ENCODE results near the gene HDAC6.
A peak's percentile ranks its signal among the peaks of the same experiment; 100 is the strongest.

HDAC6 gene

DNA sequence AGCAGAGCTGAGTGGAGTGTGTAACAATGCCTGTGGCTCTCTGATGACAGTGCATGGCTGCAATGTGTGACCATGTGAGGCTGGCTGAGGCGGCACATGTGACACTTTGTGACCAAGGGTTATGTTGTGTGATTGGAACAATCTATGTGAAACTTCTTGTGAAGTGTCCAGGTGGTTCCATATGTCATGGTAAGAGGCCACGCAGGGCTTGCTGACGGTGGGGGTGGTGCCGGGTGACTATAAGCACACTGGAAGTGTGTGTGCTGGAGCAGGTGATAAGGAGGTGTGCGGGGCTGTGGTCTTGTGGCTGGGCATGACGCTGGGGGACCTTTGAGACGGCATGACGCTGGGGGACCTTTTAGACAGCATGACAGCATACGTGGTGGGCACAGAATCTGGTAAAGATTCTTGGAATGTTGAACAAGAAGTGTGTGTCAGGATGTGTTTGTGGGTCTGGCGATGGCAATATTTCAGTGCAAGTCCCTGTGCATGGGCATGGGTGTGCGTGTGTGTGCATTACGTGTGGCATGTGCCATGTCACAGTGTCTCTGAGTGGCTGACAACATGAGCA is 7.4 kb upstream of the HDAC6 start (continued):
- TF ChIP-seq, protein P1, sequence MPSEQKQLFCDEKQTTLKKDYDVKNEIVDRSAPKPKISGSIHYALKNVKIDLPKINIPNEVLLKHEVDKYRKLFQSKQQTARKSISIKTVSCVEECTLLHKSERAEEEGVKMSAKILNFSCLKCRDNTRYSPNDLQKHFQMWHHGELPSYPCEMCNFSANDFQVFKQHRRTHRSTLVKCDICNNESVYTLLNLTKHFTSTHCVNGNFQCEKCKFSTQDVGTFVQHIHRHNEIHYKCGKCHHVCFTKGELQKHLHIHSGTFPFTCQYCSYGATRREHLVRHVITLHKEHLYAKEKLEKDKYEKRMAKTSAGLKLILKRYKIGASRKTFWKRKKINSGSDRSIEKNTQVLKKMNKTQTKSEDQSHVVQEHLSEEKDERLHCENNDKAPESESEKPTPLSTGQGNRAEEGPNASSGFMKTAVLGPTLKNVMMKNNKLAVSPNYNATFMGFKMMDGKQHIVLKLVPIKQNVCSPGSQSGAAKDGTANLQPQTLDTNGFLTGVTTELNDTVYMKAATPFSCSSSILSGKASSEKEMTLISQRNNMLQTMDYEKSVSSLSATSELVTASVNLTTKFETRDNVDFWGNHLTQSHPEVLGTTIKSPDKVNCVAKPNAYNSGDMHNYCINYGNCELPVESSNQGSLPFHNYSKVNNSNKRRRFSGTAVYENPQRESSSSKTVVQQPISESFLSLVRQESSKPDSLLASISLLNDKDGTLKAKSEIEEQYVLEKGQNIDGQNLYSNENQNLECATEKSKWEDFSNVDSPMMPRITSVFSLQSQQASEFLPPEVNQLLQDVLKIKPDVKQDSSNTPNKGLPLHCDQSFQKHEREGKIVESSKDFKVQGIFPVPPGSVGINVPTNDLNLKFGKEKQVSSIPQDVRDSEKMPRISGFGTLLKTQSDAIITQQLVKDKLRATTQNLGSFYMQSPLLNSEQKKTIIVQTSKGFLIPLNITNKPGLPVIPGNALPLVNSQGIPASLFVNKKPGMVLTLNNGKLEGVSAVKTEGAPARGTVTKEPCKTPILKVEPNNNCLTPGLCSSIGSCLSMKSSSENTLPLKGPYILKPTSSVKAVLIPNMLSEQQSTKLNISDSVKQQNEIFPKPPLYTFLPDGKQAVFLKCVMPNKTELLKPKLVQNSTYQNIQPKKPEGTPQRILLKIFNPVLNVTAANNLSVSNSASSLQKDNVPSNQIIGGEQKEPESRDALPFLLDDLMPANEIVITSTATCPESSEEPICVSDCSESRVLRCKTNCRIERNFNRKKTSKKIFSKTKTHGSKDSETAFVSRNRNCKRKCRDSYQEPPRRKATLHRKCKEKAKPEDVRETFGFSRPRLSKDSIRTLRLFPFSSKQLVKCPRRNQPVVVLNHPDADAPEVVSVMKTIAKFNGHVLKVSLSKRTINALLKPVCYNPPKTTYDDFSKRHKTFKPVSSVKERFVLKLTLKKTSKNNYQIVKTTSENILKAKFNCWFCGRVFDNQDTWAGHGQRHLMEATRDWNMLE (tag by site-specific recombination; conservative IDR thresholded peaks at IDR 0.05; ENCODE audit: low read depth), result no peak
- TF ChIP-seq KLF8 (tag by site-specific recombination; IDR thresholded peaks at IDR 0.05), result no peak
- TF ChIP-seq, protein P2, sequence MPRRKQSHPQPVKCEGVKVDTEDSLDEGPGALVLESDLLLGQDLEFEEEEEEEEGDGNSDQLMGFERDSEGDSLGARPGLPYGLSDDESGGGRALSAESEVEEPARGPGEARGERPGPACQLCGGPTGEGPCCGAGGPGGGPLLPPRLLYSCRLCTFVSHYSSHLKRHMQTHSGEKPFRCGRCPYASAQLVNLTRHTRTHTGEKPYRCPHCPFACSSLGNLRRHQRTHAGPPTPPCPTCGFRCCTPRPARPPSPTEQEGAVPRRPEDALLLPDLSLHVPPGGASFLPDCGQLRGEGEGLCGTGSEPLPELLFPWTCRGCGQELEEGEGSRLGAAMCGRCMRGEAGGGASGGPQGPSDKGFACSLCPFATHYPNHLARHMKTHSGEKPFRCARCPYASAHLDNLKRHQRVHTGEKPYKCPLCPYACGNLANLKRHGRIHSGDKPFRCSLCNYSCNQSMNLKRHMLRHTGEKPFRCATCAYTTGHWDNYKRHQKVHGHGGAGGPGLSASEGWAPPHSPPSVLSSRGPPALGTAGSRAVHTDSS (tag by site-specific recombination; IDR thresholded peaks at IDR 0.05), result no peak
- TF ChIP-seq ZNF324 (tag by site-specific recombination; IDR thresholded peaks at IDR 0.05), result no peak

DNA sequence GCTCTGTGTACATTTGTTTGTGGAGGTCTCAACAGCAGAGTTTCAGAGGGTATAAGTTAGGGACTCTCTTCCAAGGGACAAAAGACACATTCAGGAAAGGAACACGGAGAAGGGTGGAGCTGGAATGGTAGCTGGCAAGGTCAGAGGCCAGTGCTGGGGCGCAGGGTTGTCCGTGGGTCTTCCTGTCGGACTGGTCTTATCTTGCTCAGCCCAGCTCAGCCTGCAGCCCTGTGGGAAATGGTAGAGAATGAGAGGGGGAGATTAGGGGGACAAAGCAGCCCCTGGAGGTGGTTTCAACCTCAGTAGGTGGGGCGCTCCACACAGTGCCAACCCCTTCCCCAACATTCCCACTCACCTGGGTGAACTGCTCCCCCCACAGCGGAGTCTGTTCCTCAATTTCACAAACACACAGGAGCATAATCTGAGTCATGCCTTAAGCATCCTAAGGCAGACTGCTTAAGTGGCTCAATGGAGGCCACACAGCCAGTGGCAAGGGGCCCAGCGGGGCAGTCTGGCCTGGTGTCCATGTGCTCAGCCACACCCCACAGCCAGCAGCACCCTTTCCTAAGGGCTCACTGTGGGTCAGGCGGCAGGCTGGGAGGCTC is 6.9 kb upstream of the HDAC6 start:
- CTCF ChIA-PET, result interaction anchor here (0.6 kb wide), 1 partner anchor 116 kb away, joined by 3 read pairs; no protein-coding TSS in a partner anchor
- H3K9me3 ChIP-seq (ENCODE audit: control insufficient read depth, insufficient read depth, low read depth, low read length), result no peaks in the 10 kb centered on the region
- no peak overlapping the region for H3K4me3 ChIP-seq (ENCODE audit: low read depth, low read length)
- H3K27ac ChIP-seq (ENCODE audit: extremely low read depth, low read depth, low read length), result no peak overlapping the region
- no peaks in the 10 kb centered on the region for H3K4me1 ChIP-seq (ENCODE audit: control insufficient read depth, insufficient read depth, low read length)
- TF ChIP-seq ZFHX2 (tag by site-specific recombination; conservative IDR thresholded peaks at IDR 0.05) (no peak), ZIC2 (tag by site-specific recombination; IDR thresholded peaks at IDR 0.05) (0 out of 2 replicates have a peak, but pooled peaks have one; percentile 29), ZNF843 (tag by site-specific recombination; IDR thresholded peaks at IDR 0.05) (no peak)
- POLR2A ChIA-PET, result no interaction called here
- no peaks in the 10 kb centered on the region for H3K36me3 ChIP-seq (ENCODE audit: control insufficient read depth in 2 of 2, insufficient read depth in 1 of 2, low read length in 2 of 2)

DNA sequence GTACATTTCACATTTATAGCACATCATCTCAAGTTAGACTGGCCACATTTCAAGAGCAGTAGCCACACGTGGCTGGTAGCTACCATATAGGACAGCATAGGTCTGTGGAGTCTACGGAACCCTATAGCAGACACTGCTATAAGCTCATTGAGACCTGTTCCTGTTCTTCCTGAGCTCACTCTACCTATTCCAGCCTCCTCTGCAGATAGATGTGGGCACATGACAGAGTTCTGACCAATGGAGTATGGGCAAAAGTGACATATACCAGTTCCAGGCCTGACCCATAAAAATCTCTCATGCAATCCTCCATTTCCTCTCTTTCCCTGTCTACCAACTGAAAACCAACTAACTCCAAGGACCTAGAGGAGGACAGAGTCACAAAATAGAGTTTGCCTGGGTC is 3.5 kb upstream of the HDAC6 start:
- no peak overlapping the region for H3K27ac ChIP-seq (ENCODE audit: extremely low read depth, low read depth, low read length)
- no peaks in the 10 kb centered on the region for H3K9me3 ChIP-seq (ENCODE audit: control insufficient read depth, insufficient read depth, low read depth, low read length)
- peaks cover 0 to 4% of the 10 kb centered on the region in 2 experiments; a peak in 1 of 3 replicates for H3K36me3 ChIP-seq (ENCODE audit: control insufficient read depth in 2 of 2, insufficient read depth in 1 of 2, low read length in 2 of 2)
- peaks cover 4% of the 10 kb centered on the region; the same call in 1 of the 2 replicates for H3K4me1 ChIP-seq (ENCODE audit: control insufficient read depth, insufficient read depth, low read length)
- CTCF ChIA-PET, result no interaction called here
- H3K4me3 ChIP-seq (ENCODE audit: low read depth, low read length), result no peak overlapping the region
- 0 out of 2 replicates have a peak, but pooled peaks have one; percentile 15 for TF ChIP-seq ZBTB20 (tag by site-specific recombination; IDR thresholded peaks at IDR 0.05)
- TF ChIP-seq, protein P3, sequence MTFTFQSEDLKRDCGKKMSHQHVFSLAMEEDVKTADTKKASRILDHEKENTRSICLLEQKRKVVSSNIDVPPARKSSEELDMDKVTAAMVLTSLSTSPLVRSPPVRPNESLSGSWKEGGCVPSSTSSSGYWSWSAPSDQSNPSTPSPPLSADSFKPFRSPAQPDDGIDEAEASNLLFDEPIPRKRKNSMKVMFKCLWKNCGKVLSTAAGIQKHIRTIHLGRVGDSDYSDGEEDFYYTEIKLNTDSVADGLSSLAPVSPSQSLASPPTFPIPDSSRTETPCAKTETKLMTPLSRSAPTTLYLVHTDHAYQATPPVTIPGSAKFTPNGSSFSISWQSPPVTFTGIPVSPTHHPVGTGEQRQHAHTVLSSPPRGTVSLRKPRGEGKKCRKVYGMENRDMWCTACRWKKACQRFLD (tag by site-specific recombination; IDR thresholded peaks at IDR 0.05), result no peak
- POLR2A ChIA-PET, result interaction anchor here (0.6 to 1.2 kb wide), 2 partner anchors 22 to 99 kb away, joined by 3 to 4 read pairs; partner anchors contain the start of genes PQBP1 and TIMM17B

All from HEK293 (cell line).